ENCODE data around the gene LUZP2.

DNA sequence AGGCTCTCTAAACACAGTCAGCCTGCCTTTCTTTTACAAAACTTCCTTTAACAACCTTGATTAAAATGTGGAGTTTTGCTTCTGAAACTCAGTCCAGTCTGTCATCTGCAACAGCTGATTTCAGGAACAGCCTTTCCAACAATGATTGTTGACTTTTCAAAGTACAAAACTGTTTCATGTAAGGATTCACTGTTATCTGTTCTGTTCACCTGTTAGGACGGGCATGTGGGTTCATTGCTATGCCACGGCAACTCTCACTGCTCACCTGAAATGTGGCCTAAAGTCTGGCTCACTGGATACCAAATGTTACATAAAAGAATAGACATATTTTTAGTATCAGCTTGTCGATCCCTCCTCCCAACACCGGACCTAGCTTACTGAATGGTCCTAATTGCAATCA lies 242.8 kb downstream of the LUZP2 start:
- TF ChIP-seq, protein P1, sequence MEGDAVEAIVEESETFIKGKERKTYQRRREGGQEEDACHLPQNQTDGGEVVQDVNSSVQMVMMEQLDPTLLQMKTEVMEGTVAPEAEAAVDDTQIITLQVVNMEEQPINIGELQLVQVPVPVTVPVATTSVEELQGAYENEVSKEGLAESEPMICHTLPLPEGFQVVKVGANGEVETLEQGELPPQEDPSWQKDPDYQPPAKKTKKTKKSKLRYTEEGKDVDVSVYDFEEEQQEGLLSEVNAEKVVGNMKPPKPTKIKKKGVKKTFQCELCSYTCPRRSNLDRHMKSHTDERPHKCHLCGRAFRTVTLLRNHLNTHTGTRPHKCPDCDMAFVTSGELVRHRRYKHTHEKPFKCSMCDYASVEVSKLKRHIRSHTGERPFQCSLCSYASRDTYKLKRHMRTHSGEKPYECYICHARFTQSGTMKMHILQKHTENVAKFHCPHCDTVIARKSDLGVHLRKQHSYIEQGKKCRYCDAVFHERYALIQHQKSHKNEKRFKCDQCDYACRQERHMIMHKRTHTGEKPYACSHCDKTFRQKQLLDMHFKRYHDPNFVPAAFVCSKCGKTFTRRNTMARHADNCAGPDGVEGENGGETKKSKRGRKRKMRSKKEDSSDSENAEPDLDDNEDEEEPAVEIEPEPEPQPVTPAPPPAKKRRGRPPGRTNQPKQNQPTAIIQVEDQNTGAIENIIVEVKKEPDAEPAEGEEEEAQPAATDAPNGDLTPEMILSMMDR (IDR thresholded peaks at IDR 0.05; ENCODE audit: insufficient read depth, low read length, poor library complexity, severe bottlenecking): no peak
- TF ChIP-seq EZH2phosphoT487 (conservative IDR thresholded peaks at IDR 0.05; ENCODE audit: low read length): no peak
